GM23338 (cell line): ENCODE results near the gene TMEM229B. TPM values are rescaled to one million over a fixed set of nuclear protein-coding genes. Genes with fewer than 3 reads are reported as not detected.

Experiments used
- ATAC-seq: fragments of 200-7000 bp; cut with Tn5 transposase; 3 replicates; pipeline ENCODE4 v1.9.1; 2020
- DNase-seq: peaks from one replicate; pipeline ENCODE4 v3.0.0-alpha.2; 2015; ENCODE audit warnings: low spot score
- H2AFZ ChIP-seq: fragments of 200-600 bp; sonication (generic); 2 replicates; pipeline ENCODE4 v1.8.0; 2016; ENCODE audit warnings: antibody characterized with exemption, mild to moderate bottlenecking, moderate library complexity
- H3F3A ChIP-seq: fragments of 200-600 bp; sonication (generic); replicated peaks from 2 replicates; pipeline ENCODE4 v1.8.0; 2017; ENCODE audit warnings: antibody characterized with exemption, mixed run types, low read depth
- H3K27ac ChIP-seq: fragments of 200-600 bp; sonication (generic); 2 replicates; pipeline ENCODE4 v1.6.1; 2016; ENCODE audit warnings: low read depth
- H3K27me3 ChIP-seq: fragments of 200-600 bp; sonication (generic); 2 replicates; pipeline ENCODE4 v1.8.0; 2016; ENCODE audit warnings: mild to moderate bottlenecking, mixed run types, moderate library complexity; ENCODE audit not compliant: insufficient read depth
- H3K36me3 ChIP-seq: fragments of 200-600 bp; sonication (generic); 2 replicates; pipeline ENCODE4 v1.8.0; 2016; ENCODE audit warnings: mild to moderate bottlenecking; ENCODE audit not compliant: insufficient read depth
- H3K4me1 ChIP-seq: fragments of 200-600 bp; sonication (generic); 2 replicates; pipeline ENCODE4 v1.8.0; 2016; ENCODE audit warnings: mild to moderate bottlenecking, moderate library complexity; ENCODE audit not compliant: insufficient read depth
- H3K4me2 ChIP-seq: fragments of 200-600 bp; sonication (generic); 2 replicates; pipeline ENCODE4 v1.7.1; 2017; ENCODE audit warnings: mixed run types
- H3K4me3 ChIP-seq: fragments of 200-600 bp; sonication (generic); 2 replicates; pipeline ENCODE4 v1.6.1; 2016; ENCODE audit warnings: mixed run types
- H3K79me2 ChIP-seq: fragments of 200-600 bp; sonication (generic); replicated peaks from 2 replicates; pipeline ENCODE4 v1.8.0; 2017; ENCODE audit warnings: mild to moderate bottlenecking; ENCODE audit not compliant: insufficient read depth
- H3K9me2 ChIP-seq: fragments of 200-600 bp; sonication (generic); 2 replicates; pipeline ENCODE4 v1.8.0; 2017; ENCODE audit not compliant: insufficient read depth
- H4K20me1 ChIP-seq: fragments of 200-600 bp; sonication (generic); replicated peaks from 2 replicates; pipeline ENCODE4 v1.8.0; 2017; ENCODE audit warnings: mild to moderate bottlenecking; ENCODE audit not compliant: insufficient read depth
- H3K27ac Mint-ChIP-seq: 2 replicates; pipeline ENCODE4 v1.8.0; 2020; ENCODE audit warnings: inconsistent platforms, mild to moderate bottlenecking, moderate library complexity, mixed read lengths
- H3K27me3 Mint-ChIP-seq: 3 replicates; pipeline ENCODE4 v1.8.0; 2022; ENCODE audit warnings: low read depth, mild to moderate bottlenecking, moderate library complexity, mixed read lengths, inconsistent platforms; ENCODE audit not compliant: insufficient read depth, poor library complexity
- H3K36me3 Mint-ChIP-seq: 3 replicates; pipeline ENCODE4 v1.8.0; 2021; ENCODE audit warnings: low read depth, mild to moderate bottlenecking, inconsistent platforms, moderate library complexity, mixed read lengths
- H3K4me1 Mint-ChIP-seq: 3 replicates; pipeline ENCODE4 v1.8.0; 2020; ENCODE audit warnings: mild to moderate bottlenecking, inconsistent platforms, mixed read lengths
- H3K4me3 Mint-ChIP-seq: 3 replicates; pipeline ENCODE4 v1.8.0; 2021; ENCODE audit warnings: moderate library complexity, mild to moderate bottlenecking, inconsistent platforms, mixed read lengths
- H3K9me3 Mint-ChIP-seq: 3 replicates; pipeline ENCODE4 v1.8.0; 2020; ENCODE audit warnings: moderate library complexity, mild to moderate bottlenecking, inconsistent platforms, mixed read lengths
- CREB1 ChIP-seq: fragments of 250-450 bp; sonication (Bioruptor Pico); IDR thresholded peaks from 2 replicates; pipeline ENCODE4 v1.5.0; 2020; ENCODE audit warnings: low read depth, mild to moderate bottlenecking, moderate library complexity
- CTCF ChIP-seq, 2 experiments: fragments of 200-600 bp in 1 of 2; sonication (generic) in 1 of 2; conservative IDR thresholded peaks; 2 replicates each; pipeline versions ENCODE4 v1.5.1 to v1.6.1; 2016 to 2017; ENCODE audit warnings: antibody characterized with exemption in 2 of 2, low read depth in 2 of 2, mild to moderate bottlenecking in 2 of 2, moderate library complexity in 1 of 2
- EZH2 ChIP-seq: fragments of 200-600 bp; sonication (generic); IDR thresholded peaks from one replicate; pipeline ENCODE4 v1.8.0; 2017; ENCODE audit warnings: antibody characterized with exemption, mild to moderate bottlenecking, low read depth; ENCODE audit not compliant: unreplicated experiment
- EZH2phosphoT487 ChIP-seq: fragments of 200-600 bp; sonication (generic); IDR thresholded peaks from one replicate; pipeline ENCODE4 v1.8.1; 2018; ENCODE audit warnings: antibody characterized with exemption; ENCODE audit not compliant: unreplicated experiment
- JUNB ChIP-seq: IDR thresholded peaks from one replicate; pipeline ENCODE4 v1.6.1; 2016; ENCODE audit warnings: antibody characterized with exemption; ENCODE audit not compliant: unreplicated experiment
- REST ChIP-seq: IDR thresholded peaks from one replicate; pipeline ENCODE4 v1.6.1; 2018; ENCODE audit warnings: antibody characterized with exemption; ENCODE audit not compliant: unreplicated experiment
- STAT1 ChIP-seq: IDR thresholded peaks from one replicate; pipeline ENCODE4 v1.6.1; 2016; ENCODE audit warnings: antibody characterized with exemption; ENCODE audit not compliant: unreplicated experiment
- ZNF114 ChIP-seq: fragments of 250-450 bp; sonication (Bioruptor Pico); IDR thresholded peaks from 2 replicates; pipeline ENCODE4 v1.5.0; 2020; ENCODE audit warnings: mild to moderate bottlenecking, moderate library complexity
- polyA plus RNA-seq: library from polyadenylated mRNA; unstranded; fragments of >200 nt; fragmentation: Nextera tagmentation; extraction: Ambion mirVana; gene quantifications from 2 replicates; pipeline ENCODE4 v1.2.1, GENCODE V29; 2016
- total RNA-seq: library from RNA; depleted of rRNA; stranded (reverse); fragments of >200 nt; shearing (Covaris generic); gene quantifications from 2 replicates; pipeline ENCODE4 v1.2.3, GENCODE V29; 2014
- TF ChIP-seq, protein P1 (sequence below): fragments of 250-450 bp; sonication (Bioruptor Pico); IDR thresholded peaks from 2 replicates; pipeline ENCODE4 v1.5.0; 2020; ENCODE audit warnings: mild to moderate bottlenecking, moderate library complexity

Gene TMEM229B
- total and polyA plus RNA-seq, 2 experiments from 2014 or later, result 0.42 to 2.4 TPM

DNA sequence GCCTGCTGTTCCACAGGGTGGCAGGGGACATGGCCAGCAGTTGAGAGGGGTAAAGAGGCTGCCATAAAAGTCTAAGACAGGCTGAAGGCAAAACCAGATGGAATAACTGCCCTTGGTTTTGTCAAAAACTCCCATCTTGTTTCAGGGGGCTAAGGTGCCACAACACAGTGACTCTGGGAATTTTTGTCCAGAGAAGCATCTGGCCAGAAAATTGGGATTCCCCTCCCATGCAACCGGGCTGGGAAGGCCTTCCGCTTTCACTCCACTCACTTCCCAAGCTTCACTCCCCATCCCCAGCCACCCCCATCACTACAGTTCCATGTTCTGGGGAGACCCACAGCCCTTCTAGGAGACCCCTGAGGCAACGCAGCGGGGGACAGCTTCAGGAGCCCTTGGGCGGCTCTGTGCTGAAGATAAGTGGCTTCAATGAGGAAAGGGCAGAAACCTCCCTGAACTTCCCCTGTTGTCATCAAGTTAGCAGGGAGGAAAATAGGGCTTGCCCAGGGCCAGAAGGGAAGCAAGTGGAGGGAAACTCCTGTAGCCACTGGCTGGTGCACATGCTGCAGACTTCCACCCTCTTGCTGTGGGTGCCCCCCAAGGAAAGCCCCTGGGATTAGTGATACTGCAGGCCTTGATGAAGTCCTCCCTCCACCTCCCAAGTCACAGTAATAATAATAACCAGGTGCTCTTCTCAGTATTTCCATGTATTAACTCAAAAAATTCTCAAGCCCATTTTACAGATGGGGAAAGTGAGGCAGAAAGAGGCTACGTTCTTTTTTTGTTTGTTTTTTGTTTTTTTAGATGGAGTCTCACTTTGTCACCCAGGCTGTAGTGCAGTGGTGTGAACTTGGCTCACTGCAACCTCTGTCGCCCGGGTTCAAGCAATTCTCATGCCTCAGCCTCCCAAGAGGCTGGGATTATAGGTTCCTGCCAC, 6.0 kb downstream of the TMEM229B start:
- H3K36me3 Mint-ChIP-seq, result no peaks in the 10 kb centered on the region
- H3K4me3 Mint-ChIP-seq, result no peak overlapping the region
- no peak overlapping the region for H2AFZ ChIP-seq
- no peaks in the 10 kb centered on the region for H3K27me3 ChIP-seq
- H3K4me3 ChIP-seq, result no peak overlapping the region
- no peaks in the 10 kb centered on the region for H3K79me2 ChIP-seq
- H3K4me1 ChIP-seq, result no peaks in the 10 kb centered on the region
- no peaks in the 10 kb centered on the region for H4K20me1 ChIP-seq
- TF ChIP-seq CREB1 (CRISPR knock-in tag) (no peak), EZH2 (no peak)
- H3K4me2 ChIP-seq, result no peak overlapping the region
- no peak overlapping the region for H3K27ac ChIP-seq
- H3K9me2 ChIP-seq, result no peaks in the 10 kb centered on the region
- H3K9me3 Mint-ChIP-seq, result no peaks in the 10 kb centered on the region
- peaks cover 10% of the 10 kb centered on the region for H3K27me3 Mint-ChIP-seq
- H3F3A ChIP-seq, result no peaks in the 10 kb centered on the region
- no peak for DNase-seq
- no peaks in the 10 kb centered on the region for H3K36me3 ChIP-seq
- peaks cover 6% of the 10 kb centered on the region; the same call in 2 of the 3 replicates for H3K4me1 Mint-ChIP-seq
- no peak for ATAC-seq
- H3K27ac Mint-ChIP-seq, result no peak overlapping the region

DNA sequence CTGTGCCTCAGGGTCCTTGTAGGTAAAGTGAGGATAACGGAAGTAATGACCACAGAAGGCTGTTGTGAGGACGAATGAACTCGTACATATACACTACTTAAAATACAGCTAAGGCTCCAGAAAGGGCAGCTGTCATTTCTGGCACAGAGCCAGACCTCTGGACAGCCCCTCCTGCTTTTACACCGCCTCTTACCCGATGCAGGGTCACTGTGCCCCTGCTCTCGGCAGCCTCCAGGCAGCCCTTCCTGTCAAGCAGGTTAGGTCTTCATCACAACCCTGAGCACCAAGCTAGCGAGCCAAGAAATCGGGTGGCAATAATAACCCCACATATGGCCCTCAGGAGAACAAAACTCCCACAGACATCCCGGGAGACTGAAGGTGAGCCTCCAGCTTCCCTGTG, 8.5 kb downstream of the TMEM229B start:
- Mint-ChIP-seq H3K27me3 (peaks cover 10% of the 10 kb centered on the region), H3K4me1 (peaks cover 6% of the 10 kb centered on the region; the same call in 2 of the 3 replicates), H3K36me3 (no peaks in the 10 kb centered on the region), H3K4me3 (no peak overlapping the region), H3K27ac (no peak overlapping the region), H3K9me3 (no peaks in the 10 kb centered on the region)
- Histone ChIP-seq H3K27ac (no peak overlapping the region), H3K27me3 (no peaks in the 10 kb centered on the region), H3K4me3 (no peak overlapping the region), H3K36me3 (no peaks in the 10 kb centered on the region), H3K79me2 (no peaks in the 10 kb centered on the region), H3K4me2 (no peak overlapping the region), H3F3A (no peaks in the 10 kb centered on the region), H3K4me1 (no peaks in the 10 kb centered on the region), H3K9me2 (no peaks in the 10 kb centered on the region), H4K20me1 (no peaks in the 10 kb centered on the region), H2AFZ (no peak overlapping the region)
- ATAC-seq, result no peak
- no peak for DNase-seq
- TF ChIP-seq, protein P1, sequence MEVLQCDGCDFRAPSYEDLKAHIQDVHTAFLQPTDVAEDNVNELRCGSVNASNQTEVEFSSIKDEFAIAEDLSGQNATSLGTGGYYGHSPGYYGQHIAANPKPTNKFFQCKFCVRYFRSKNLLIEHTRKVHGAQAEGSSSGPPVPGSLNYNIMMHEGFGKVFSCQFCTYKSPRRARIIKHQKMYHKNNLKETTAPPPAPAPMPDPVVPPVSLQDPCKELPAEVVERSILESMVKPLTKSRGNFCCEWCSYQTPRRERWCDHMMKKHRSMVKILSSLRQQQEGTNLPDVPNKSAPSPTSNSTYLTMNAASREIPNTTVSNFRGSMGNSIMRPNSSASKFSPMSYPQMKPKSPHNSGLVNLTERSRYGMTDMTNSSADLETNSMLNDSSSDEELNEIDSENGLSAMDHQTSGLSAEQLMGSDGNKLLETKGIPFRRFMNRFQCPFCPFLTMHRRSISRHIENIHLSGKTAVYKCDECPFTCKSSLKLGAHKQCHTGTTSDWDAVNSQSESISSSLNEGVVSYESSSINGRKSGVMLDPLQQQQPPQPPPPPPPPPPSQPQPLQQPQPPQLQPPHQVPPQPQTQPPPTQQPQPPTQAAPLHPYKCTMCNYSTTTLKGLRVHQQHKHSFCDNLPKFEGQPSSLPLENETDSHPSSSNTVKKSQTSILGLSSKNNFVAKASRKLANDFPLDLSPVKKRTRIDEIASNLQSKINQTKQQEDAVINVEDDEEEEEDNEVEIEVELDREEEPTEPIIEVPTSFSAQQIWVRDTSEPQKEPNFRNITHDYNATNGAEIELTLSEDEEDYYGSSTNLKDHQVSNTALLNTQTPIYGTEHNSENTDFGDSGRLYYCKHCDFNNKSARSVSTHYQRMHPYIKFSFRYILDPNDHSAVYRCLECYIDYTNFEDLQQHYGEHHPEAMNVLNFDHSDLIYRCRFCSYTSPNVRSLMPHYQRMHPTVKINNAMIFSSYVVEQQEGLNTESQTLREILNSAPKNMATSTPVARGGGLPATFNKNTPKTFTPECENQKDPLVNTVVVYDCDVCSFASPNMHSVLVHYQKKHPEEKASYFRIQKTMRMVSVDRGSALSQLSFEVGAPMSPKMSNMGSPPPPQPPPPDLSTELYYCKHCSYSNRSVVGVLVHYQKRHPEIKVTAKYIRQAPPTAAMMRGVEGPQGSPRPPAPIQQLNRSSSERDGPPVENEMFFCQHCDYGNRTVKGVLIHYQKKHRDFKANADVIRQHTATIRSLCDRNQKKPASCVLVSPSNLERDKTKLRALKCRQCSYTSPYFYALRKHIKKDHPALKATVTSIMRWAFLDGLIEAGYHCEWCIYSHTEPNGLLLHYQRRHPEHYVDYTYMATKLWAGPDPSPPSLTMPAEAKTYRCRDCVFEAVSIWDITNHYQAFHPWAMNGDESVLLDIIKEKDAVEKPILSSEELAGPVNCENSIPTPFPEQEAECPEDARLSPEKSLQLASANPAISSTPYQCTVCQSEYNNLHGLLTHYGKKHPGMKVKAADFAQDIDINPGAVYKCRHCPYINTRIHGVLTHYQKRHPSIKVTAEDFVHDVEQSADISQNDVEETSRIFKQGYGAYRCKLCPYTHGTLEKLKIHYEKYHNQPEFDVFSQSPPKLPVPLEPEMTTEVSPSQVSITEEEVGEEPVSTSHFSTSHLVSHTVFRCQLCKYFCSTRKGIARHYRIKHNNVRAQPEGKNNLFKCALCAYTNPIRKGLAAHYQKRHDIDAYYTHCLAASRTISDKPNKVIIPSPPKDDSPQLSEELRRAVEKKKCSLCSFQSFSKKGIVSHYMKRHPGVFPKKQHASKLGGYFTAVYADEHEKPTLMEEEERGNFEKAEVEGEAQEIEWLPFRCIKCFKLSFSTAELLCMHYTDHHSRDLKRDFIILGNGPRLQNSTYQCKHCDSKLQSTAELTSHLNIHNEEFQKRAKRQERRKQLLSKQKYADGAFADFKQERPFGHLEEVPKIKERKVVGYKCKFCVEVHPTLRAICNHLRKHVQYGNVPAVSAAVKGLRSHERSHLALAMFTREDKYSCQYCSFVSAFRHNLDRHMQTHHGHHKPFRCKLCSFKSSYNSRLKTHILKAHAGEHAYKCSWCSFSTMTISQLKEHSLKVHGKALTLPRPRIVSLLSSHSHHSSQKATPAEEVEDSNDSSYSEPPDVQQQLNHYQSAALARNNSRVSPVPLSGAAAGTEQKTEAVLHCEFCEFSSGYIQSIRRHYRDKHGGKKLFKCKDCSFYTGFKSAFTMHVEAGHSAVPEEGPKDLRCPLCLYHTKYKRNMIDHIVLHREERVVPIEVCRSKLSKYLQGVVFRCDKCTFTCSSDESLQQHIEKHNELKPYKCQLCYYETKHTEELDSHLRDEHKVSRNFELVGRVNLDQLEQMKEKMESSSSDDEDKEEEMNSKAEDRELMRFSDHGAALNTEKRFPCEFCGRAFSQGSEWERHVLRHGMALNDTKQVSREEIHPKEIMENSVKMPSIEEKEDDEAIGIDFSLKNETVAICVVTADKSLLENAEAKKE (CRISPR knock-in tag), result no peak
- no peak for TF ChIP-seq ZNF114 (CRISPR knock-in tag)
- no peak for TF ChIP-seq EZH2phosphoT487
- TF ChIP-seq CTCF (conservative IDR thresholded peaks at IDR 0.05; ENCODE audit: low read depth in 2 of 2), result no peak
- no peak for TF ChIP-seq EZH2
- no peak for TF ChIP-seq JUNB
- no peak for TF ChIP-seq STAT1
- TF ChIP-seq REST, result no peak
